HG03045 (cell line): ENCODE results near the gene COL27A1.

Experiments
- ATAC-seq: cut with Tn5 transposase; IDR thresholded peaks from one replicate; pipeline ENCODE4 v1.9.1; 2021; ENCODE audit warnings: mild to moderate bottlenecking, moderate library complexity; ENCODE audit not compliant: unreplicated experiment

COL27A1 gene

GRCh38 chr9:114221706-114222465 is 66.5 kb downstream of the COL27A1 start:
- no peak for ATAC-seq

- no peak for ATAC-seq
Measured at GRCh38 chr9:114223564-114224246, 68.4 kb downstream of the COL27A1 start.

GRCh38 chr9:114224247-114224610 is 68.9 kb downstream of the COL27A1 start:
- ATAC-seq: no peak

- no peak for ATAC-seq
Measured at GRCh38 chr9:114225561-114226212, 70.3 kb downstream of the COL27A1 start.

- no peak for ATAC-seq
Measured at GRCh38 chr9:114226246-114227055, 71.1 kb downstream of the COL27A1 start.

- ATAC-seq: no peak
Measured at GRCh38 chr9:114227288-114228015, 72.1 kb downstream of the COL27A1 start.

- no peak for ATAC-seq
Measured at GRCh38 chr9:114228016-114228808, 72.9 kb downstream of the COL27A1 start.

- ATAC-seq: no peak
Measured at GRCh38 chr9:114229295-114229694, 74.0 kb downstream of the COL27A1 start.

- ATAC-seq: no peak
Measured at GRCh38 chr9:114230068-114230467, 74.7 kb downstream of the COL27A1 start.

GRCh38 chr9:114231273-114231672 is 75.9 kb downstream of the COL27A1 start:
- ATAC-seq: no peak

- no peak for ATAC-seq
Measured at GRCh38 chr9:114231719-114232449, 76.5 kb downstream of the COL27A1 start.

GRCh38 chr9:114233491-114234185 is 78.3 kb downstream of the COL27A1 start:
- ATAC-seq: no peak

GRCh38 chr9:114235033-114235661 is 79.8 kb downstream of the COL27A1 start:
- ATAC-seq: no peak

- no peak for ATAC-seq
Measured at GRCh38 chr9:114236391-114237138, 81.2 kb downstream of the COL27A1 start.

- ATAC-seq: no peak
Measured at GRCh38 chr9:114237247-114237646, 81.9 kb downstream of the COL27A1 start.

GRCh38 chr9:114237781-114238180 is 82.4 kb downstream of the COL27A1 start:
- ATAC-seq: no peak

- ATAC-seq: no peak
Measured at GRCh38 chr9:114238472-114238871, 83.1 kb downstream of the COL27A1 start.
